CD14-positive monocyte (primary cell): ENCODE measurements around the gene CNTN3. TPM values are rescaled to one million over a fixed set of nuclear protein-coding genes. Genes with fewer than 3 reads are reported as not detected.

Experiments used
- DNase-seq, 3 donors: peaks; one replicate each; pipeline ENCODE4 v3.0.0-alpha.2; 2011 to 2022
- H2AFZ ChIP-seq: 2 replicates; pipeline ENCODE4 v1.6.0; 2012; ENCODE audit warnings: mild to moderate bottlenecking, low read depth, low read length, inconsistent platforms; ENCODE audit not compliant: insufficient read depth, poor library complexity, severe bottlenecking
- H3K27ac ChIP-seq, 2 donors: 1 replicate in 1 of 2; 2 replicates in 1 of 2; pipeline ENCODE4 v1.5.1; 2012 to 2013; ENCODE audit warnings: low read length in 2 of 2, control low read depth in 1 of 2, inconsistent platforms in 1 of 2, low read depth in 1 of 2, mild to moderate bottlenecking in 1 of 2
- H3K27me3 ChIP-seq, 2 donors: one replicate each; pipeline versions ENCODE4 v1.6.0 to v1.6.1; 2011 to 2013; ENCODE audit warnings: low read length in 2 of 2; ENCODE audit not compliant: control insufficient read depth in 2 of 2, insufficient read depth in 2 of 2
- H3K36me3 ChIP-seq, 2 donors: replicated peaks in 1 of 2; 1 replicate in 1 of 2; 2 replicates in 1 of 2; pipeline versions ENCODE4 v1.5.1 to v1.6.1; 2012 to 2013; ENCODE audit warnings: low read length in 2 of 2, control low read depth in 1 of 2, inconsistent platforms in 1 of 2, mild to moderate bottlenecking in 1 of 2; ENCODE audit not compliant: insufficient read depth in 2 of 2, control insufficient read depth in 1 of 2
- H3K4me1 ChIP-seq, 2 donors: 1 replicate in 1 of 2; 2 replicates in 1 of 2; pipeline versions ENCODE4 v1.5.1 to v1.6.1; 2012 to 2013; ENCODE audit warnings: low read length in 2 of 2, control low read depth in 1 of 2, inconsistent platforms in 1 of 2, mild to moderate bottlenecking in 1 of 2, moderate library complexity in 1 of 2; ENCODE audit not compliant: insufficient read depth in 2 of 2, control insufficient read depth in 1 of 2
- H3K4me2 ChIP-seq: replicated peaks from 2 replicates; pipeline ENCODE3; 2012; ENCODE audit warnings: low read length, moderate library complexity, mild to moderate bottlenecking; ENCODE audit not compliant: poor library complexity, severe bottlenecking; ENCODE audit errors: extremely low read depth
- H3K4me3 ChIP-seq, 3 experiments: fragments of 200-600 bp in 1 of 3; sonication (generic) in 1 of 3; replicated peaks in 1 of 3; 1 replicate in 2 of 3; 2 replicates in 1 of 3; pipeline ENCODE4 v1.5.1; 2011 to 2013; ENCODE audit warnings: low read length in 3 of 3, mild to moderate bottlenecking in 3 of 3, control low read depth in 2 of 3, low read depth in 2 of 3, inconsistent platforms in 1 of 3, moderate library complexity in 1 of 3
- H3K79me2 ChIP-seq: 2 replicates; pipeline ENCODE4 v1.6.0; 2012; ENCODE audit warnings: mild to moderate bottlenecking, control low read depth, inconsistent platforms, low read length, moderate library complexity; ENCODE audit not compliant: insufficient read depth
- H3K9ac ChIP-seq: 2 replicates; pipeline ENCODE4 v1.6.0; 2017; ENCODE audit warnings: low read length, mild to moderate bottlenecking; ENCODE audit not compliant: insufficient read depth, poor library complexity, severe bottlenecking
- H3K9me3 ChIP-seq, 2 donors: replicated peaks in 1 of 2; 1 replicate in 1 of 2; 2 replicates in 1 of 2; pipeline versions ENCODE4 v1.5.1 to v1.6.1; 2012 to 2013; ENCODE audit warnings: low read length in 2 of 2, control low read depth in 1 of 2; ENCODE audit not compliant: control insufficient read depth in 1 of 2, insufficient read depth in 1 of 2
- H4K20me1 ChIP-seq: 2 replicates; pipeline ENCODE4 v1.6.0; 2012; ENCODE audit warnings: mild to moderate bottlenecking, low read length, control low read depth, moderate library complexity; ENCODE audit not compliant: insufficient read depth
- H3K27ac Mint-ChIP-seq, 7 donors: one replicate each; pipeline ENCODE4 v1.8.0; 2020; ENCODE audit warnings: mild to moderate bottlenecking in 7 of 7, mixed read lengths in 7 of 7, moderate library complexity in 6 of 7, inconsistent platforms in 2 of 7
- H3K27me3 Mint-ChIP-seq, 3 donors: one replicate each; pipeline ENCODE4 v1.8.0; 2021 to 2022; ENCODE audit warnings: low read depth in 3 of 3, mild to moderate bottlenecking in 3 of 3, mixed read lengths in 3 of 3, moderate library complexity in 3 of 3, inconsistent platforms in 1 of 3
- H3K36me3 Mint-ChIP-seq, 2 donors: one replicate each; pipeline ENCODE4 v1.8.0; 2020; ENCODE audit warnings: mixed read lengths in 2 of 2, inconsistent platforms in 1 of 2, mild to moderate bottlenecking in 1 of 2
- H3K4me1 Mint-ChIP-seq: one replicate; pipeline ENCODE4 v1.8.0; 2020; ENCODE audit warnings: mild to moderate bottlenecking, mixed read lengths
- H3K4me3 Mint-ChIP-seq, 2 donors: one replicate each; pipeline ENCODE4 v1.8.0; 2020; ENCODE audit warnings: mild to moderate bottlenecking in 2 of 2, mixed read lengths in 2 of 2, moderate library complexity in 1 of 2
- H3K9me3 Mint-ChIP-seq, 7 donors: one replicate each; pipeline ENCODE4 v1.8.0; 2020 to 2022; ENCODE audit warnings: mixed read lengths in 7 of 7, mild to moderate bottlenecking in 6 of 7, moderate library complexity in 6 of 7, inconsistent platforms in 2 of 7
- CTCF ChIP-seq: fragments of 200-600 bp; IDR thresholded peaks from one replicate; pipeline ENCODE4 v1.8.0; 2022; ENCODE audit warnings: antibody characterized with exemption, mild to moderate bottlenecking
- WGBS: methylation state at CpG from one replicate; pipeline ENCODE4 v1.1.5; 2013; ENCODE audit warnings: missing lambda C conversion rate; ENCODE audit not compliant: insufficient coverage; 5-methylcytosine and 5-hydroxymethylcytosine counted together
- intact Hi-C, 2 donors: fragments of 100-400 bp; cut with micrococcal nuclease; formaldehyde crosslinking; loops; one replicate each; pipeline versions ENCODE4 v1.15.0 to v1.15.1; 2023
- polyA plus RNA-seq, 3 donors: library from polyadenylated mRNA; depleted of rRNA in 1 of 3; unstranded in 2 of 3; stranded (reverse) in 1 of 3; fragments of 300-500 nt in 2 of 3; fragments of >200 nt in 1 of 3; fragmentation: Illumina TruSeq in 2 of 3; gene quantifications; 1 replicate in 2 of 3; 2 replicates in 1 of 3; pipeline ENCODE4 v1.2.3, GENCODE V29; 2012 to 2021

CNTN3 gene
- polyA plus RNA-seq, 3 donors: not detected

GRCh38 chr3:74590620-74591262 lies 23.7 kb downstream of the CNTN3 start:
- no peaks in the 10 kb centered on the region for H3K27me3 Mint-ChIP-seq
- intact Hi-C loops: no loop called here
- no CpG with 5 or more reads among the region's 4 CpGs for WGBS

GRCh38 chr3:74584782-74585181 lies 29.7 kb downstream of the CNTN3 start:
- H3K27ac ChIP-seq: no peak overlapping the region
- no peaks in the 10 kb centered on the region for H3K4me1 ChIP-seq
- Mint-ChIP-seq H3K27me3 (no peaks in the 10 kb centered on the region), H3K36me3 (no peaks in the 10 kb centered on the region), H3K27ac (no peak overlapping the region), H3K9me3 (peaks cover 0 to 6% (median 2%) of the 10 kb centered on the region in 7 donors), H3K4me1 (no peaks in the 10 kb centered on the region), H3K4me3 (no peak overlapping the region)
- H3K9me3 ChIP-seq: no peaks in the 10 kb centered on the region
- no peak overlapping the region for H3K9ac ChIP-seq
- WGBS: no CpG with 5 or more reads among the region's 2 CpGs
- no peak overlapping the region for H2AFZ ChIP-seq
- no peaks in the 10 kb centered on the region for H4K20me1 ChIP-seq
- intact Hi-C loops: no loop called here
- H3K4me2 ChIP-seq: no peak overlapping the region
- TF ChIP-seq CTCF: no peak
- no peak overlapping the region for H3K4me3 ChIP-seq
- DNase-seq: no peak
- no peaks in the 10 kb centered on the region for H3K27me3 ChIP-seq
- H3K36me3 ChIP-seq: no peaks in the 10 kb centered on the region
- H3K79me2 ChIP-seq: no peaks in the 10 kb centered on the region

More at GRCh38 chr3:74590620-74591262, 23.7 kb downstream of the CNTN3 start:
- H3K4me3 Mint-ChIP-seq: no peak overlapping the region
- H3K27me3 ChIP-seq: no peaks in the 10 kb centered on the region
- TF ChIP-seq CTCF: no peak
- no peak for DNase-seq
- H4K20me1 ChIP-seq: no peaks in the 10 kb centered on the region
- no peak overlapping the region for H3K4me2 ChIP-seq
- peaks cover 0 to 4% (median 3%) of the 10 kb centered on the region in 7 donors for H3K9me3 Mint-ChIP-seq
- H3K4me3 ChIP-seq: no peak overlapping the region
- no peak overlapping the region for H3K27ac Mint-ChIP-seq
- H3K36me3 ChIP-seq: no peaks in the 10 kb centered on the region
- no peaks in the 10 kb centered on the region for H3K4me1 ChIP-seq
- H3K9me3 ChIP-seq: no peaks in the 10 kb centered on the region
- no peaks in the 10 kb centered on the region for H3K36me3 Mint-ChIP-seq
- H3K79me2 ChIP-seq: no peaks in the 10 kb centered on the region
- no peak overlapping the region for H2AFZ ChIP-seq
- H3K27ac ChIP-seq: no peak overlapping the region
- H3K9ac ChIP-seq: no peak overlapping the region
- H3K4me1 Mint-ChIP-seq: no peaks in the 10 kb centered on the region
